ENCODE results near the gene FBXO7.

Gene FBXO7

DNA sequence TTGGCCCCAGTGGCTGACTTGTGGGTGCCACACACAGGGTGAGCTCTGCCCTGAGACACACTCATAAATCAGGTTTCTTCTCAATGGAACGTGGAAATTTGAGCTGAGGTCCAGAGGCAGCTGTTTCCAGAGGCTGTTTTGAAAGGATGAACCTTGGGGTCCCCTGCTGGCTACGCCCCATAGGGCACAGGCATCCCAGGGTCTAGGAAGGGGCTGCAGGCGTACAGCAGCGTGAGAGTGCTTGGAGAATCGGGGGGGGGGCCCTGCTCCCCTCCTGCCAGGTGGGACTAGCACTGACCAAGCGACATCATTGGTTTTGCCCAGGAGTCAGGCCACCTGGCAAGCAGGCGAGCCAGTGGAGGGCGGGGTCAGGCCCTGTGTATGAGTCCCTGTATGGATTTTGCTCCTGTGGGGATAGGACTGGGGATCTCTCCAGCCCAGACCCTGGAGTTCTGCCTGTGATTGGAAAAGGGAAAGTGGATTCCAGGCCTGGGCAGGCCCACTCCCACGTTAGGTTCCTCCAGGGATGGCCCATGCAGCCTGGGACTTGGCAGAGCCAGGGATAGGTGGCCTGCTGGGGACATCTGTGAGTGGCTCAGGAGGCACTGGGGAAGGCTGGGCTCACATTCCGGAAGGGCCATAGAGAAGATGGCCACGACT is 61.0 kb downstream of the FBXO7 start:
- TF ChIP-seq CTCF (IDR thresholded peaks at IDR 0.05; ENCODE audit: low read depth, low read length) = no peak
- H3K4me1 ChIP-seq = peaks cover 5% of the 10 kb centered on the region

GRCh38 chr22:32536352-32536751 is 61.7 kb downstream of the FBXO7 start:
- no peak for TF ChIP-seq CTCF (IDR thresholded peaks at IDR 0.05; ENCODE audit: low read depth, low read length)
- no peaks in the 10 kb centered on the region for H3K36me3 ChIP-seq
- no peaks in the 10 kb centered on the region for H3K27me3 ChIP-seq
- H3K9me3 ChIP-seq = no peaks in the 10 kb centered on the region
- H3K4me1 ChIP-seq = peaks cover 5% of the 10 kb centered on the region
- DNase-seq = no peak
- no peak overlapping the region for H3K4me3 ChIP-seq (ENCODE audit: low read depth, low read length)

More for the DNA sequence above, 61.0 kb downstream of the FBXO7 start:
- Histone ChIP-seq H3K4me3 (ENCODE audit: low read depth, low read length) (no peak overlapping the region), H3K9me3 (no peaks in the 10 kb centered on the region), H3K36me3 (no peaks in the 10 kb centered on the region), H3K27me3 (no peaks in the 10 kb centered on the region)
- no peak for DNase-seq

DNA sequence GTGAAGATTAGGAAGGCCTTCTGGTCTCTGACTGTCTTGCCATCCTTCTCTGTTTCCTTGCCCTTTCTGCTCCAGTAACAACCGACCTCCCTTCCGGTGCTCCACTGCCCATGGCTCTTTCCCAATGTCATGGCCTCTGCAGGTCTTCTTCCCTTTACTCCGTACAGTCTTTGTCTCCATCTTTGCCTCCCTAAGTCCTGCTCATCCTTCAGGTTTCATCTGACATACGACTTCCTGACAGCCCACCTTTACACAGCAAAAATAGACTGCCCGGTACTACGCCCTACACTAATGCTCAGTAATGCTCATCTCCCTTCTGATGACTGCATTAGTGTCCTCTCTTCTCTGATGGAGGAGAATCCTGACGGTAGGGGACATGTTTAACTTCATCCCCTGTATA is 63.9 kb downstream of the FBXO7 start:
- Histone ChIP-seq H3K36me3 (no peaks in the 10 kb centered on the region), H3K9me3 (no peaks in the 10 kb centered on the region), H3K4me1 (no peaks in the 10 kb centered on the region), H3K27me3 (no peaks in the 10 kb centered on the region), H3K4me3 (ENCODE audit: low read depth, low read length) (no peak overlapping the region)
- DNase-seq = no peak
- no peak for TF ChIP-seq CTCF (IDR thresholded peaks at IDR 0.05; ENCODE audit: low read depth, low read length)

GRCh38 chr22:32539631-32540421 is 65.2 kb downstream of the FBXO7 start:
- Histone ChIP-seq H3K4me1 (no peaks in the 10 kb centered on the region), H3K9me3 (no peaks in the 10 kb centered on the region), H3K36me3 (no peaks in the 10 kb centered on the region), H3K4me3 (ENCODE audit: low read depth, low read length) (no peak overlapping the region), H3K27me3 (no peaks in the 10 kb centered on the region)
- TF ChIP-seq CTCF (IDR thresholded peaks at IDR 0.05; ENCODE audit: low read depth, low read length) = no peak
- DNase-seq = no peak

DNA sequence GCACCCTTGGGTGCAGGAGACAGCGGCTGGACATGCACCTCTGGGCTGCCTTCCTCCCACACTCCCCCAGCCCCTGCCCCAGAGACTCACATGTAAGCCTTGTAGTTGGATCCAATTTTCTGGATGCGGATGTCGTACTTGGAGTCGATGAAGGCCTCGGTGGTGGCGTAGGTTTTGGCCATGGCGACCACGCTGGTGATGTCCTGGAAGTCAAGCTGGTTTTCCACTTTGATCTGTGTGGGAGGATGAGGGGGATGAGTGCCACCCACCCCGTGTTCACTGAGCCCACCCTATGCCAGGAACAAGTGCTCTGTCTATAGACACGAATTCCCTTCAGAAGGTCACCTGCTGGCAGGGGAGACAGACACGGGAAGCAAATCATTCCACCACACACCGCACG is 66.9 kb downstream of the FBXO7 start:
- no peak for DNase-seq
- Histone ChIP-seq H3K36me3 (no peaks in the 10 kb centered on the region), H3K9me3 (no peaks in the 10 kb centered on the region), H3K27me3 (no peaks in the 10 kb centered on the region), H3K4me3 (ENCODE audit: low read depth, low read length) (no peak overlapping the region), H3K4me1 (no peaks in the 10 kb centered on the region)
- TF ChIP-seq CTCF (IDR thresholded peaks at IDR 0.05; ENCODE audit: low read depth, low read length) = no peak

DNA sequence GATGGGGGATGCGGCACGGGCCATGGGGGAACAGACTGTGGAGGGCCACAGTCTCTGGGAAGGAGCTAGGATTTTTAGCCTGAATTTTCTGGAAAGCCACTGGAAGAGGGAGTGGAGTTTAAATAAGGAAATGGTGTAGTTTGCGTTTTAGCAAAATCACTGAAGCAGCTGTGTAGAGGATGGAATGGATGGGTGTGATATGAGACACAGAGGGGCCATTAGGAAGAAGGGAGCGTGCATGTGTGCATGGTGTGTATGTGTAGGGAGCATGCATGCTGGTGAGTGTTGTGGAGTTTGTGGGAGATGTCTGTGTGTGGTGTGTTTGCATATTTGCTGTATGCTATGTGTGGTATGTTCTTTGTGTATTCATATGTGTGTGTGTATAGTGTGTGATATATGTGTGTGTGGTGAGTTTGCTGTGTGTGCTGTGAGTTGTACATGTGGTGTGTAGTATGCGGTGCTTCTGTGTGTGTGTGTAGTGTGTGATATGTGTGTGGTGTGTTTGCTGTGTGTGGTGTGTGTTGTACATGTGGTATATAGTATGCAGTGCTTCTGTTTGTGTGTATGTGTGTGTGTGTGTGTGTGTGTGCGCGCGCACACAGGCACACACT is 67.6 kb downstream of the FBXO7 start:
- Histone ChIP-seq H3K4me1 (no peaks in the 10 kb centered on the region), H3K9me3 (no peaks in the 10 kb centered on the region), H3K36me3 (no peaks in the 10 kb centered on the region), H3K27me3 (no peaks in the 10 kb centered on the region), H3K4me3 (ENCODE audit: low read depth, low read length) (no peak overlapping the region)
- no peak for TF ChIP-seq CTCF (IDR thresholded peaks at IDR 0.05; ENCODE audit: low read depth, low read length)
- no peak for DNase-seq

Measured in BE2C (cell line).